HG02571 (cell line): ENCODE results near the gene SERPINB2.

Experiments used
- ATAC-seq: cut with Tn5 transposase; IDR thresholded peaks from one replicate; pipeline ENCODE4 v1.9.1; 2021; ENCODE audit warnings: mild to moderate bottlenecking, moderate library complexity; ENCODE audit not compliant: unreplicated experiment

Gene SERPINB2

GRCh38 chr18:63887424-63887823, at the start of gene SERPINB2:
Gene SERPINB2, plus strand, starts transcription at chr18:63887705. Its CDS starts 3,740 bp downstream, at chr18:63891445.
- no peak for ATAC-seq

- no peak for ATAC-seq
These were observed 44.5 kb upstream of the SERPINB2 start for GRCh38 chr18:63843008-63843407.

- no peak for ATAC-seq
These were observed 43.3 kb upstream of the SERPINB2 start for GRCh38 chr18:63844254-63844653.

GRCh38 chr18:63848159-63848558, 39.3 kb upstream of the SERPINB2 start:
- no peak for ATAC-seq

- no peak for ATAC-seq
These were observed 37.5 kb upstream of the SERPINB2 start for GRCh38 chr18:63850020-63850419.

- no peak for ATAC-seq
These were observed 36.9 kb upstream of the SERPINB2 start for GRCh38 chr18:63850636-63851035.

GRCh38 chr18:63858456-63858855, 29.0 kb upstream of the SERPINB2 start:
- ATAC-seq, result no peak

GRCh38 chr18:63859781-63860475, 27.6 kb upstream of the SERPINB2 start:
- ATAC-seq, result no peak

- ATAC-seq, result no peak
These were observed 27.0 kb upstream of the SERPINB2 start for GRCh38 chr18:63860531-63860930.

- no peak for ATAC-seq
These were observed 20.0 kb upstream of the SERPINB2 start for GRCh38 chr18:63867368-63868125.

GRCh38 chr18:63868546-63868945, 19.0 kb upstream of the SERPINB2 start:
- ATAC-seq, result no peak

- no peak for ATAC-seq
These were observed 18.1 kb upstream of the SERPINB2 start for GRCh38 chr18:63869374-63869773.

- no peak for ATAC-seq
These were observed 17.7 kb upstream of the SERPINB2 start for GRCh38 chr18:63869851-63870250.

- no peak for ATAC-seq
These were observed 15.7 kb upstream of the SERPINB2 start for GRCh38 chr18:63871836-63872235.

GRCh38 chr18:63872586-63872985, 14.9 kb upstream of the SERPINB2 start:
- ATAC-seq, result no peak

- no peak for ATAC-seq
These were observed 9.2 kb upstream of the SERPINB2 start for GRCh38 chr18:63878343-63878742.

- no peak for ATAC-seq
These were observed 8.6 kb upstream of the SERPINB2 start for GRCh38 chr18:63878925-63879324.

- ATAC-seq, result no peak
These were observed 7.8 kb upstream of the SERPINB2 start for GRCh38 chr18:63879709-63880108.

- no peak for ATAC-seq
These were observed 5.7 kb upstream of the SERPINB2 start for GRCh38 chr18:63881851-63882250.

GRCh38 chr18:63882333-63883141, 5.0 kb upstream of the SERPINB2 start:
- ATAC-seq, result no peak

GRCh38 chr18:63883617-63884016, 3.9 kb upstream of the SERPINB2 start:
- ATAC-seq, result no peak
